Islet of Langerhans (tissue), 1 donor: ENCODE data around the gene BRD3OS.

Experiments used
- FAIRE-seq: peaks from one replicate; lab custom pipeline; 2011; peaks lifted over from hg19 to GRCh38; lab: Jason Lieb, UNC

The BRD3OS gene

GRCh38 chr9:134005381-134005780 lies 19.9 kb upstream of the BRD3OS start:
- no peak for FAIRE-seq

DNA sequence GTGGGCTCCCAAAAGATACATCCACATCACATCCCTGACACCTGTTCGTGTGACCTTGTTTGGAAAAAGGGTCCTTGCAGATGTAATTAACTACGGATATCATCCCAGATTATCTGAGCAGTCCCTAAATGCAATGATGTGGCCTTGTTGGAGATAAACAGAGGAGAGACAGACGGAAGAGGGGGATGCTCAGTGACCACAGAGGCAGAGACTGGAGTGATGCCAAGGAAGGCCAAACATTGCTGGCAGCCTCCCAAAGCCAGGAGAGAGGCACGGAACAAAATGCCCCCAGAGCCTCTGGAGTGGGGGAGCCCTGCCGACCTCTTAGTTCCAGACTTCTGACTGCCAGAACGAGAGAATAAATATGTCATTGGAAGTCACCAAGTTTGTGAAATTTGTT lies 18.1 kb upstream of the BRD3OS start:
- FAIRE-seq = no peak

DNA sequence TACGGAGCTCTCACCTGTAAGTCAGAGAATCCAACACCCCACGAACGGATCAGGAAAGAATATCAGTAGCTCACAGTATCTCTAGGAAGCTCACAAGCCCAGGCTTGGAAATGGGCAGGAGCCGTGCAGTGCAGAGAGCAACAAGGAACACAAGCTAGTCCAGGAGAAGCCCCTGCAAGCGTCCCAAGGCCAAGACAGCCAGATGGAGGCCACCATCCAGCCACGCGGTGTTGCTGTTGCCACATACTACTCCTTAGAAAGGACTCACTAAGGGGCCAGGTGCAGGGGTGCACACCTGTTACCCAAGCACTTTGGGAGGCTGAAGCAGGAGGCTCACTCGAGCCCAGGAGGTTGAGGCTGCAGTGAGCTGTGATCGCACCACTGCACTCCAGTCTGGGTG lies 17.7 kb upstream of the BRD3OS start:
- FAIRE-seq = no peak

DNA sequence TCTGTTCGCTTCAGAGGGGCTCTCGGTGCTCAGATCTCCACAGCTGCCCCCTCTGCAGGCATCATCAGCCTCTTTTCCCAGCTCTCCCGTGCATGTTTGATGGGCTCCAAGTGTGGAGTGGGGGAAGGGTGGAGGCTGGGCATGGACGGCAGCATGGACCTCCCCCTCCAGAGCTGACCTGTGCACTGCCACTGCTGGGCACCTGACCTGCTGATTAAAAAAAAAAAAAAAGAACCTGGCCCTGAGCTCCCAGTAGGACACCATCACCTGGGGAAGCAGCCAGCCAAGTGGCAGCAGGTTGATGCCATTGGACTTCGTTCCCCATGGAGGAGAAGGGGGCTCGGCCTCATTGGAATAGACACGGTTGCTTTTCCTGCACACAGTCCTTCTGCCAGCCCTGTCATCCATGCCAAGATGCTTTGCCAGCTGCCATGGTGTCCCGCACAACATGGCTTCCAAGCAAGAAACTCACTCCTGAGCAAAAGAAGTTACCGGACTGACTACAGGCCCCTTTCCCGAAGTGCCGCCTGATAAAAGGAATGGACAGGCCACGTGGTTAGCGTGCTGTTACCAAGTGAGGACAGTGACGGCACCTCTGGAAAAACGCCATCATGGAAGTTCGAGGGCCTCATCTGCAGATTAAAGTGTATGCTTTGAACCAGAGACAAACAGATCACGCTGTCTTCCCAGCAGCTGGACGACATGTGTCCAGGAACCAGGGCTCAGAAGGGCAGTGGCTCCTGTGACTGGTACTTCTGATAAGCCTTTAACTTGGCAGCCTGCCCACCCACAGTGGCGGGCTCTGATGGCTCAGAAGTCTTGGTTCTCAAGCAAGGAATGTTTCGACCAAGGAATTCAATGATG lies 14.7 kb upstream of the BRD3OS start:
- no peak for FAIRE-seq

- no peak for FAIRE-seq
Measured at GRCh38 chr9:134011401-134011800, 13.9 kb upstream of the BRD3OS start.

DNA sequence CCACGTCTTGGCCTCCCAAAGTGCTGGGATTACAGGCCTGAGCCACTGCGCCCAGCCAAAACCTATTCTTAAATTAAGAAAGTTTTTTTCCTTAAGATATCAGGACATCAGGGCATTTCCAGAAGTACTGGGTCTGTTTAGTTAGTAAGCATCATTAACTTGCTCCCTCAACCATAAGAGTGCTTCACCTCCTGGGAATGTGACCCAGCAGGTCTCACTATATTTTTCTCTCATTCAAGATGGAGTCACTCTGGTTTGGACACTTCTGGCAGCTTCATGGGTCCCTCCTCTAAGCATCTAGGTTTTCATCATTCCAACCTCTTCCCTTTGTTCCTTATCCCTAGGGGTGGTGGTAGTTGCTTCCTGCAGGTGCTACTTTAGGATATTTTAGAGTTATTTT lies 10.3 kb upstream of the BRD3OS start:
- FAIRE-seq = no peak

DNA sequence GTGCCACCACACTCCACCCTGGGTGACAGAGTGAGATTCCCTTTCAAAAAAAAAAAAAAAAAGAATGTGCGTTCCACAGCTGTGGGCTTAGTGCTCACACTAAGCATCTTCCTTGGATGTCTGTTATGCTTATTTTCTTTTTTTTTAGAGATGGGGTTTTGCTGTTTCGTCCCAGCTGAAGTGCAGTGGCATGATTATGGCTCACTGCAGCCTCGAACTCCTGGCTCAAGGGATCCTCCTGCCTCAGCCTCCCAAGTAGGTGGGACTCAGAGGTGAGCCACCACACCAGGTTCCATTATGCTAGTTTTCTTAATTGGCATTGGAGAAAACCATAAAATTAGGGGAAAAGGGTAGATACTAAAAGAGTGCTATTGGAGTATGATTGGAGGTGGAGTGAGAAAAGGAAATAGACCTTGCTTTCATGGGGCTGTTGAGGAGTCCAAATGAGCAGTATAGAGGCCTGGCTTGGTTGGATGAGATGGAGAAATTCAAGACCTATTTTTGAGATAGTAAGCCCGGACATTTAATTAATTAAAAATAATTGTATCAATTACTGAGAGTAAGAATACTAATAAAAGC lies 978 bp upstream of the BRD3OS start:
- no peak for FAIRE-seq

GRCh38 chr9:134025606-134026541 lies 593 bp downstream of the BRD3OS start:
- FAIRE-seq = no peak

DNA sequence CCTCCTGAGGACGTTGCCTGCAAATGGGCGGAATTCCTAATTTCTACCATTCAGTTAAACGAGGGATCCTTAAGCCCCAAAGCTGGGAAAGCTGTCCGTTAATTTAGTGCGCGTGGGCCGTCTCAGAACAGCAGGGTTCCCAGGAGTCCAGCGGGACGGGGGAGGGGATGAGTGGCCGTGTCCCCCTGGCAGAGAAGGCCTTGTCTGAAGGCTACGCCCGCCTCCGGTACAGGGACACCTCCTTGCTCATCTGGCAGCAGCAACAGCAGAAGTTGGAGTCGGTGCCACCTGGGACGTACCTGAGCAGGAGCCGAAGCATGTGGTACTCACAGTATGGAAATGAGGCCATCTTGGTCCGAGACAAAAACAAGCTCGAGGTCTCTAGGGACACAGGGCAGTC lies 1.3 kb downstream of the BRD3OS start:
- FAIRE-seq = no peak

- FAIRE-seq = no peak
Measured at GRCh38 chr9:134026981-134027380, 1.7 kb downstream of the BRD3OS start.

DNA sequence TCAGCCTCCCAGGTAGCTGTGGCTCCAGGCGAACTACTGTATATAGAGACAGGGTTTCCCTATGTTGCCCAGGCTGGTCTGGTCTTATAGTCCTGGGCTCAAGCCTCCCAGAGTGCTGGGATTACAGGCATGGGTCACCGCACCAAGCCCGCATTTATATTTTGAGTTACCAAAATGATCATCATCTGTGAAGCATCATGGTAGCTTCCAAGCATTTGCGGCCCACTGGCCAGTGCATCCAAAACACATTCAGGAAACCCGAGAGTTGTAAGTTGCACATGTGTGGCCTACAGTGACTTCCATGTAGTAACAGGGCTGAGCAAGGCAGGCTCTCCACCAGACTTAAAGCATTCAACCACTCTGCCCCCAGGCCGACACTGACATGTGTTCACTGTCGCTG lies 2.3 kb downstream of the BRD3OS start:
- no peak for FAIRE-seq

DNA sequence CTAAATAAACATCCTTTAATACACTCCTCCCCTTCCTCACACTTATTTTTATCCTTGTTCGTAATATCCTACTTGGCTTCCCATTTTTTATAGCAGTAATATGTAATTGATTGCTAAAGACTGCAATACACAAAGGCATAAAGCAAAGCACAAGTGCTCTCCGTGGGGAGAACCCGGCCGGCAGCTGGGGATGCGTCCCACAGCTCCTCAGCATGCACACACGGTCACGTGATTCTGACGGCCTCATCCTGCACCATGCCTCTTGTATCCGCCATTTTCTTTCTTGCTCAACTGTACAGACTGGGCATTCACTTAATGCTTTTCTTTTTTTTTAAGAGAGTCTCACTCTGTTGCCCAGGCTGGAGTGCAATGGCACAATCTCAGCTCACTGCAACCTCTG lies 2.8 kb downstream of the BRD3OS start:
- no peak for FAIRE-seq

DNA sequence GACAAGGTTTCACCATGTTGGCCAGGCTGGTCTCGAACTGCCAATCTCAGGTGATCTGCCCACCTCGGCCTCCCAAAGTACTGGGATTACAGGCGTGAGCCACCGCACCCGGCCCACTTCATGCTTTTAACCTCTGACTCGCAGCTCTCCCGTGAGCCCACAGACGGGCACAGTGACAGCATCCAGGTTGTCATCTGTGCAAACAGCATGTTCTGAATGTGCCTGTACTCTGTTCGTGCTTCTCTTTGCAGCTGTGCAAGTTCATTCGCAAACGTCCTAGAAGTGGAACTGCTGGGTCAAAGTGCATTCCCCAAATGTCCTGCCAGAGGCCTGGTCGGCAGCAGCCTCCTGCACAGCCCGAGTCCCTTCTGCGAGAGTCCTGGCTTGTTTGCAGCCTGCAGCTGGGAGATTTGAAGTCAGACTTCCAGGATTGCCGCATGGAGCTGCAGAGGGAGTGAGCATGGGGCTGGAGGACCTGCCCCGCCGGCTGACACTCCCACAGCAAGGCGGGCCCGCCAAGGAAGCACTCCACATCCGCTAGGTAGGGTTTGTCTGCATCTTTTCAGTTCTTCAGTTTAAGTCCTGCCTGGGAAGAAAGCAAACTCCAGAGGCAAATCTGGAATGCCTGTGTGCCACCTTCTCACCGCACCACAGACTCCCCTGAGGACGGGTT lies 3.4 kb downstream of the BRD3OS start:
- FAIRE-seq = no peak

DNA sequence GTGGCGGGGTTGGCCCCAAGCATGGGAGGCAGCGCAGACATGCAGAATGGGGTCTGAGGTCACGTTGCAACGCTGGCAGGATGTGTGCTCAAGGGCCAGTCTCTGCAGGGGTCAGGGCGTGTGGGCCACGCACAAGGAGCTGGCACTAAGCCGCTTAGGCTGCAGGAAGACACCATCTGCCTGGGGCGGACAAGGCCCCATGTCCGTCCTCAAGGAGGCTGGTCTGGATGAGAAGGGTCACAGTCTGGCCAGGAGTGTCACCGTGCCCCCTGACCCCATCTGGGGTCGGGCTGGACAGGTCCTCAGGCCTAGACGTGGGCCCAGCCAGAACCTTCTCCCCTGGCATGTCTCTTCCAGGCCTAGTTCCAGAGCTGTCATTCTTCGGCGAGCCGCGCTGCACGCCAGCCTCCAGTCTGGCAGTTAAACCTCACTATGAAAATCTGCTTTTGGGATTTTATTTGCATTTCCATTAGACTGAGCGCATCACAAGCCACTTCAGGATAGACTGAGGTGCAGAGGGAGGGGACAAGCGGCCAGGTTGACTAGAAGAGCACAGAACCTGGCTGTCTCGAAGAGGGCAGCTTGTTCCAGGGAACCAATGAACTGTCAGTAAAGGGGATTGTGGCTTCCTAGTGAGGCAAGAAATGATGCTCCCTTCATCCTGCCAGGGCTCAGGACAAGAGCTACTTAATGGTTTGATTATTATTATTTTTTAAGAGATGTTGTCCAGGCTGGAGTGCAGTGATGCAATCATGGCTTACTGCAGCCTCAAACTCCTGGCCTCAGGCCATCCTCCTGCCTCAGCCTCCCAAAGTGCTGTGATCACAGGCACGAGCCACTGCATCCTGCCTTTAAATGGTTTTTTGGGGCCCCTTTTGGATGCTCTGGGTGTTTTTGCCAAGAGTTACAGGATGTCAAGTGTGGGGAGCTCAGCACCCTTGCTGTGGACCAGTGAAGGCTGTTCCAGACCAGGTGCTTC lies 4.3 kb downstream of the BRD3OS start:
- no peak for FAIRE-seq

DNA sequence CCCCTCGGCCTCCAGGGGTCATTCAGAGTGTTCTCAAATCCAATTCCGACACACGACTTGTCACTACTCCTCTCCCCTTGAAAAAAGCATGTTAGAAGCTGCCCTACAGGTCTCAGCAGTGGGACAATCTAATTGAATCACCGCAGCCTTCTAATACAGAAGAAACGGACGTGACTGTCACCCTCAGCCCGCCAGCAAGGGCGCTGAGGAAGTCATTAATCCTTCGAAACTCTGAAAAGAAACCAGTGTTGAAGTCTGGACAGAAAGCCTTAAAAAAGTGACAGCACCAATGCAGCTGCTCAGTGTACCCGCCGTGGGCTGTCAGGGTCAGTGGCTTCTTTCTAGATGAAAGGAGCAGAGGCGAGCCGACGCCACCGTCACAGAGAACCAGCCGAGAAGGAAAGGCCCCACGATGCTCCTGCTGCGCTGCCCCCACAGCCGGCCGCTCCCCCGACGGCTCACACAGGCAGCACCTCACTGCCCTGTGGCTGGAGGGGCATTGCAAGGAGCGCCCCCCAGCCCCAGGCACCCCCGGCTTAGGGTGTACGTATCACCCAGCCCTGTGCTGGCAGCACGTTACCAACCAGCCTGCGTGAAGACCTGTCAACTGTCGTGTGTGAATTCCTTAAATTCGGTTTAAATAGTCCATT lies 5.7 kb downstream of the BRD3OS start:
- no peak for FAIRE-seq

GRCh38 chr9:134031783-134032182 lies 6.5 kb downstream of the BRD3OS start:
- no peak for FAIRE-seq

- no peak for FAIRE-seq
Measured at GRCh38 chr9:134032456-134033222, 7.4 kb downstream of the BRD3OS start.

DNA sequence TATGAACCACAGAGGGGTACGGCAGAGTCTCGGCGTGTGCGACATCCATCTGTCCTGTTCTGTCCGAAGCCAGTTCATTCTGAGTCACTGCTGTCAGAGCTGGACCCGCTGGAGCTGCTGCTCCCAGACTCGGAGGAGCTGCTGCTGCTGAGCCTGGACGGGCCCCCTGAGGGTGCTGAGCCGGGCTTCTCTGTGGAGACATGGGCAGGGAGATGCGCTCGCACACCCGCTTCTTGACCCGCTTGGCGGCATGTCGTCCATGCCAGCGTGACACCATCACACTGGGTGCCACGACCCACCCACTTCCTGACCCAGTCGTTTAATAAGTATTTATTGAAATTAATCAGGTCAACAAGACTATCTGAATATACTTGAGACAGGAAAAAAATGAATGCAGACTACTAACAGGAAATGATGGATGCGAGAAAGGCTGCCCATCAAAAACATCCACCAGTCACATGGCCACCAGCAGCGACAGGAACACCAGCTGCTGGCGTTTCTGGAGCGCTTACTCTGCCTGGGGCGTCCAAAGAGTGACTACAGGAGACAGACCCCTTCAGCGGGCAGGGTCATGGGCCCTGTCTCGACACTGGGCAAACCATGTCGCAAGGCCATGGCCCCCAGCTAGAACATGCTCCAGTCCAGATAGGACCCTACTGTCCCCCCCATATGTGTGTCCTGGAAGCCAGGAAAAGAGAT lies 8.4 kb downstream of the BRD3OS start:
- FAIRE-seq = no peak
